ENCODE measurements around the gene FAM83G.

FAM83G gene

GRCh38 chr17:18959071-18959844, 45.3 kb downstream of the FAM83G start (continued):
- TF ChIP-seq CREB5 (CRISPR knock-in tag; IDR thresholded peaks at IDR 0.05; ENCODE audit: low read depth) (no peak), ZNF70 (CRISPR knock-in tag; IDR thresholded peaks at IDR 0.05) (no peak), PPARA (CRISPR knock-in tag; IDR thresholded peaks at IDR 0.05; ENCODE audit: borderline replicate concordance) (no peak), OSR1 (CRISPR knock-in tag; IDR thresholded peaks at IDR 0.05) (no peak), SNAI2 (CRISPR knock-in tag; IDR thresholded peaks at IDR 0.05) (no peak), ZNF8 (CRISPR knock-in tag; IDR thresholded peaks at IDR 0.05) (no peak)

GRCh38 chr17:18958611-18959010, 46.0 kb downstream of the FAM83G start:
- TF ChIP-seq ZNF565 (CRISPR knock-in tag; conservative IDR thresholded peaks at IDR 0.05; ENCODE audit: low read depth), result no peak
- no peak for TF ChIP-seq CSRNP3 (CRISPR knock-in tag; IDR thresholded peaks at IDR 0.05)
- no peak for TF ChIP-seq PATZ1 (CRISPR knock-in tag; IDR thresholded peaks at IDR 0.05; ENCODE audit: borderline replicate concordance)
- TF ChIP-seq ZNF70 (CRISPR knock-in tag; IDR thresholded peaks at IDR 0.05), result no peak
- no peak for TF ChIP-seq ZFP30 (CRISPR knock-in tag; IDR thresholded peaks at IDR 0.05)
- no peak for TF ChIP-seq ZFP3 (CRISPR knock-in tag; IDR thresholded peaks at IDR 0.05)
- TF ChIP-seq ESRRG (CRISPR knock-in tag; IDR thresholded peaks at IDR 0.05), result no peak
- TF ChIP-seq POU6F1 (CRISPR knock-in tag; IDR thresholded peaks at IDR 0.05; ENCODE audit: borderline replicate concordance, low read depth), result no peak
- TF ChIP-seq SNAI2 (CRISPR knock-in tag; IDR thresholded peaks at IDR 0.05), result no peak
- TF ChIP-seq BACH2 (CRISPR knock-in tag; IDR thresholded peaks at IDR 0.05; ENCODE audit: borderline replicate concordance), result no peak
- no peak for TF ChIP-seq TOX (CRISPR knock-in tag; IDR thresholded peaks at IDR 0.05; ENCODE audit: borderline replicate concordance)
- no peak for TF ChIP-seq CREB5 (CRISPR knock-in tag; IDR thresholded peaks at IDR 0.05; ENCODE audit: low read depth)
- no peak for TF ChIP-seq GLIS3 (CRISPR knock-in tag; IDR thresholded peaks at IDR 0.05)
- TF ChIP-seq TSHZ2 (CRISPR knock-in tag; IDR thresholded peaks at IDR 0.05), result no peak
- no peak for TF ChIP-seq RARB (CRISPR knock-in tag; IDR thresholded peaks at IDR 0.05)
- no peak for TF ChIP-seq CSDC2 (CRISPR knock-in tag; IDR thresholded peaks at IDR 0.05)
- TF ChIP-seq ISL1 (CRISPR knock-in tag; IDR thresholded peaks at IDR 0.05), result no peak
- no peak for TF ChIP-seq PPARA (CRISPR knock-in tag; IDR thresholded peaks at IDR 0.05; ENCODE audit: borderline replicate concordance)
- no peak for TF ChIP-seq OSR1 (CRISPR knock-in tag; IDR thresholded peaks at IDR 0.05)
- no peak for TF ChIP-seq ARNTL (CRISPR knock-in tag; IDR thresholded peaks at IDR 0.05; ENCODE audit: borderline replicate concordance, low read depth)
- no peak for ATAC-seq

Measured in SK-N-SH treated with all-trans-retinoic acid at 6 μM for 48 hours (cell line).